HG02981 (cell line): ENCODE results near the gene SEPTIN10.
A peak's percentile ranks its signal among the peaks of the same experiment; 100 is the strongest.

Source experiments
- ATAC-seq: cut with Tn5 transposase; IDR thresholded peaks from one replicate; pipeline ENCODE4 v1.9.1; 2021; ENCODE audit warnings: mild to moderate bottlenecking, moderate library complexity; ENCODE audit not compliant: unreplicated experiment

The SEPTIN10 gene

GRCh38 chr2:109526442-109526970 lies 87.3 kb downstream of the SEPTIN10 start:
- no peak for ATAC-seq

GRCh38 chr2:109525836-109526235 lies 87.9 kb downstream of the SEPTIN10 start:
- ATAC-seq = no peak

GRCh38 chr2:109523536-109524361 lies 90.0 kb downstream of the SEPTIN10 start:
- ATAC-seq = no peak

- no peak for ATAC-seq
Measured at GRCh38 chr2:109523121-109523520, 90.6 kb downstream of the SEPTIN10 start.

- no peak for ATAC-seq
Measured at GRCh38 chr2:109522063-109522374, 91.7 kb downstream of the SEPTIN10 start.

GRCh38 chr2:109521233-109522062 lies 92.3 kb downstream of the SEPTIN10 start:
- ATAC-seq = no peak

GRCh38 chr2:109519513-109519912 lies 94.3 kb downstream of the SEPTIN10 start:
- no peak for ATAC-seq

- no peak for ATAC-seq
Measured at GRCh38 chr2:109517118-109517889, 96.5 kb downstream of the SEPTIN10 start.

GRCh38 chr2:109516445-109517117 lies 97.2 kb downstream of the SEPTIN10 start:
- no peak for ATAC-seq

- ATAC-seq = no peak
Measured at GRCh38 chr2:109514857-109515256, 98.9 kb downstream of the SEPTIN10 start.

- ATAC-seq = peak; percentile 64
Measured at GRCh38 chr2:109513749-109514588, 99.8 kb downstream of the SEPTIN10 start.

- no peak for ATAC-seq
Measured at GRCh38 chr2:109513230-109513629, 100.5 kb downstream of the SEPTIN10 start.

GRCh38 chr2:109512076-109512475 lies 101.7 kb downstream of the SEPTIN10 start:
- ATAC-seq = no peak

- ATAC-seq = no peak
Measured at GRCh38 chr2:109511168-109511567, 102.6 kb downstream of the SEPTIN10 start.

- peak; percentile 24 for ATAC-seq
Measured at GRCh38 chr2:109510136-109511028, 103.4 kb downstream of the SEPTIN10 start.

- no peak for ATAC-seq
Measured at GRCh38 chr2:109508556-109508955, 105.2 kb downstream of the SEPTIN10 start.

GRCh38 chr2:109507828-109508227 lies 105.9 kb downstream of the SEPTIN10 start:
- ATAC-seq = no peak

- ATAC-seq = peak; percentile 44
Measured at GRCh38 chr2:109507217-109507616, 106.5 kb downstream of the SEPTIN10 start.

- no peak for ATAC-seq
Measured at GRCh38 chr2:109503191-109503590, 110.6 kb downstream of the SEPTIN10 start.
